Upper lobe of left lung (tissue), 6 donors: ENCODE data around the gene ZNRF1. TPM values are rescaled to one million over a fixed set of nuclear protein-coding genes. Genes with fewer than 3 reads are reported as not detected.

Source experiments
- ATAC-seq, 2 donors: fragments of 200-7000 bp; cut with Tn5 transposase; one replicate each; pipeline ENCODE4 v1.9.1; 2022; ENCODE audit warnings: mild to moderate bottlenecking in 2 of 2, moderate library complexity in 2 of 2; ENCODE audit not compliant: low FRiP score in 2 of 2
- DNase-seq, 2 donors: peaks; one replicate each; pipeline ENCODE4 v3.0.0-alpha.2; 2019 to 2020
- H3K27ac ChIP-seq, 4 donors: fragments of 200-600 bp; sonication (generic); one replicate each; pipeline ENCODE4 v1.5.1; 2016 to 2019
- H3K27me3 ChIP-seq, 4 donors: fragments of 200-600 bp; sonication (generic); one replicate each; pipeline ENCODE4 v1.5.1; 2017 to 2019
- H3K36me3 ChIP-seq, 4 donors: fragments of 200-600 bp; sonication (generic); one replicate each; pipeline ENCODE4 v1.5.1; 2016 to 2019
- H3K4me1 ChIP-seq, 4 donors: fragments of 200-600 bp; sonication (generic); one replicate each; pipeline ENCODE4 v1.5.1; 2018 to 2019
- H3K4me3 ChIP-seq, 4 donors: fragments of 200-600 bp; sonication (generic); one replicate each; pipeline ENCODE4 v1.5.1; 2017 to 2019; ENCODE audit warnings: mild to moderate bottlenecking in 2 of 4, moderate library complexity in 1 of 4
- H3K9me3 ChIP-seq, 4 donors: fragments of 200-600 bp; sonication (generic); one replicate each; pipeline ENCODE4 v1.5.1; 2018 to 2019
- EP300 ChIP-seq, 4 donors: sonication (generic); formaldehyde crosslinking; IDR thresholded peaks; one replicate each; pipeline ENCODE4 v1.5.1; 2017; ENCODE audit warnings: antibody characterized with exemption in 4 of 4, control low read depth in 2 of 4
- POLR2A ChIP-seq, 4 donors: fragments of 450-650 bp; IDR thresholded peaks; one replicate each; pipeline ENCODE4 v1.5.1; 2016 to 2017; ENCODE audit warnings: antibody characterized with exemption in 4 of 4, mild to moderate bottlenecking in 2 of 4
- POLR2AphosphoS5 ChIP-seq, 2 donors: sonication (generic); formaldehyde crosslinking; IDR thresholded peaks; one replicate each; pipeline ENCODE4 v1.5.1; 2017; ENCODE audit warnings: antibody characterized with exemption in 2 of 2
- WGBS, 2 donors: methylation state at CpG; one replicate each; pipeline ENCODE4 v1.1.5; 2017 to 2018; 5-methylcytosine and 5-hydroxymethylcytosine counted together
- total RNA-seq, 6 donors: library from RNA; depleted of rRNA in 4 of 6; stranded (reverse); fragments of >200 nt in 4 of 6; gene quantifications; one replicate each; pipeline versions ENCODE4 v1.1.0 to v1.2.1, GENCODE V29; 2016 to 2021
- TF ChIP-seq, protein P1 (sequence below), 6 experiments: fragments of 450-650 bp in 4 of 6; fragments of 200-600 bp in 2 of 6; sonication (generic) in 2 of 6; IDR thresholded peaks; one replicate each; pipeline ENCODE4 v1.5.1; 2016 to 2019; ENCODE audit warnings: antibody characterized with exemption in 6 of 6
- donor health status: DM: no; HTN: no; CAD: no; lungs with moderate emphysema.
- donor health status: DM: no; HTN: yes; CAD: no; lungs with severe emphysema.

ZNRF1 gene
- total RNA-seq, 6 donors from 2014 or later, result 18.5 to 40.0 (median 27.1) TPM

DNA sequence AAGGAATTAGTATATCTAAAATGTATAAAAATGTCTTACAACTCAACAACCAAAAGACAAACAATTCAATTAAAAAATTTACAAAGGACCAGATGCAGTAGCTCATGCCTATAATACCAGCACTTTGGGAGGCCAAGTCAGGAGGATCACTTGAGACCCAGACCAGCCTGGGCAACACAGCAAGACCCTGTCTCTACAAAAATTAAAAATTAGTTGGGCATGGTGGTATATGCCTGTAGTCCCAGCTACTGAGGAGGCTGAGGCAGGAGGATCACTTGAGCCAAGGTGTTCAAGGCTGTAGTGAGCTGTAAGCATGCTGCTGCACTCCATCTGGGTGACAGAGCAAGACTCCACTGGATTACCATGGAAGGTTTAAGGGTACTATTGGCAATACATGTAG, 33.8 kb downstream of the ZNRF1 start:
- H3K9me3 ChIP-seq, result peaks cover 0 to 4% (median under 1%) of the 10 kb centered on the region in 4 donors
- peaks cover 0 to 11% (median 3%) of the 10 kb centered on the region in 4 donors for H3K4me1 ChIP-seq
- no peaks in the 10 kb centered on the region for H3K36me3 ChIP-seq
- no peaks in the 10 kb centered on the region for H3K27me3 ChIP-seq
- no peak overlapping the region for H3K4me3 ChIP-seq
- no peak overlapping the region for H3K27ac ChIP-seq
- DNase-seq (no peak), ATAC-seq (no peak)
- TF ChIP-seq, protein P1, sequence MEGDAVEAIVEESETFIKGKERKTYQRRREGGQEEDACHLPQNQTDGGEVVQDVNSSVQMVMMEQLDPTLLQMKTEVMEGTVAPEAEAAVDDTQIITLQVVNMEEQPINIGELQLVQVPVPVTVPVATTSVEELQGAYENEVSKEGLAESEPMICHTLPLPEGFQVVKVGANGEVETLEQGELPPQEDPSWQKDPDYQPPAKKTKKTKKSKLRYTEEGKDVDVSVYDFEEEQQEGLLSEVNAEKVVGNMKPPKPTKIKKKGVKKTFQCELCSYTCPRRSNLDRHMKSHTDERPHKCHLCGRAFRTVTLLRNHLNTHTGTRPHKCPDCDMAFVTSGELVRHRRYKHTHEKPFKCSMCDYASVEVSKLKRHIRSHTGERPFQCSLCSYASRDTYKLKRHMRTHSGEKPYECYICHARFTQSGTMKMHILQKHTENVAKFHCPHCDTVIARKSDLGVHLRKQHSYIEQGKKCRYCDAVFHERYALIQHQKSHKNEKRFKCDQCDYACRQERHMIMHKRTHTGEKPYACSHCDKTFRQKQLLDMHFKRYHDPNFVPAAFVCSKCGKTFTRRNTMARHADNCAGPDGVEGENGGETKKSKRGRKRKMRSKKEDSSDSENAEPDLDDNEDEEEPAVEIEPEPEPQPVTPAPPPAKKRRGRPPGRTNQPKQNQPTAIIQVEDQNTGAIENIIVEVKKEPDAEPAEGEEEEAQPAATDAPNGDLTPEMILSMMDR (IDR thresholded peaks at IDR 0.05), result no peak
- TF ChIP-seq POLR2A (IDR thresholded peaks at IDR 0.05), result no peak
- no peak for TF ChIP-seq EP300 (IDR thresholded peaks at IDR 0.05)
- no peak for TF ChIP-seq POLR2AphosphoS5 (IDR thresholded peaks at IDR 0.05)

DNA sequence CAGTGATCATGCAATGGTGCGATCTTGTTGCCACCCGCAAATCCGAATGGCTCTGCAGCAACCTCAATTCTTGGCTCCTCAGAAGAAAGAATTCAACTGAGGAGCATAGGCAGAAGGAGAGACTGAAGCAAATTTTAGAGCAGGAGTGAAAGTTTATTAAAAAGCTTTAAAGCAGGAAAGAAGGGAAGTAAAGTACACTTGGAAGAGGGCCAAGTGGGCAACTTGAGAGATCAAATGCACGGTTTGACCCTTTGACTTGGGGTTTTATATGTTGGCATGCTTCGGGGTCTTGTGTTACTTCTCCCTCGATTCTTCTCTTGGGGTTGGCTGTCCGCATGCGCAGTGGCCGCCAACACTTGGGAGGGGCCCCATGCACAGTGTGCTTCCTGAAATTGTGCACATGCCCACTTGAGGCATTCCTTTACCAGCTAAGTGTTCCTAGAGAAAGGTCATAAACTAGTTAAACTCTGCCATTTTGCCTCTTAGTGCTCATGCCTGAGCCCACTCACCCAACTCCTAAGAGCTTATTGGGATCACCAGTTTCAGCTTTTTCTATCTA, 36.7 kb downstream of the ZNRF1 start:
- TF ChIP-seq POLR2A (IDR thresholded peaks at IDR 0.05), result no peak
- TF ChIP-seq POLR2AphosphoS5 (IDR thresholded peaks at IDR 0.05), result no peak
- TF ChIP-seq EP300 (IDR thresholded peaks at IDR 0.05), result no peak
- TF ChIP-seq, protein P1 (IDR thresholded peaks at IDR 0.05), result no peak
- Histone ChIP-seq H3K4me3 (no peak overlapping the region), H3K4me1 (peaks cover 0 to 11% (median 0%) of the 10 kb centered on the region in 4 donors), H3K27ac (no peak overlapping the region), H3K27me3 (no peaks in the 10 kb centered on the region), H3K9me3 (peaks cover 0 to 13% (median 8%) of the 10 kb centered on the region in 4 donors), H3K36me3 (no peaks in the 10 kb centered on the region)
- DNase-seq (peak in 1 of 2 donors; percentile 26), ATAC-seq (no peak)
- WGBS, 2 donors, result 70 to 73% methylated on average over 9 of the region's 9 CpGs

DNA sequence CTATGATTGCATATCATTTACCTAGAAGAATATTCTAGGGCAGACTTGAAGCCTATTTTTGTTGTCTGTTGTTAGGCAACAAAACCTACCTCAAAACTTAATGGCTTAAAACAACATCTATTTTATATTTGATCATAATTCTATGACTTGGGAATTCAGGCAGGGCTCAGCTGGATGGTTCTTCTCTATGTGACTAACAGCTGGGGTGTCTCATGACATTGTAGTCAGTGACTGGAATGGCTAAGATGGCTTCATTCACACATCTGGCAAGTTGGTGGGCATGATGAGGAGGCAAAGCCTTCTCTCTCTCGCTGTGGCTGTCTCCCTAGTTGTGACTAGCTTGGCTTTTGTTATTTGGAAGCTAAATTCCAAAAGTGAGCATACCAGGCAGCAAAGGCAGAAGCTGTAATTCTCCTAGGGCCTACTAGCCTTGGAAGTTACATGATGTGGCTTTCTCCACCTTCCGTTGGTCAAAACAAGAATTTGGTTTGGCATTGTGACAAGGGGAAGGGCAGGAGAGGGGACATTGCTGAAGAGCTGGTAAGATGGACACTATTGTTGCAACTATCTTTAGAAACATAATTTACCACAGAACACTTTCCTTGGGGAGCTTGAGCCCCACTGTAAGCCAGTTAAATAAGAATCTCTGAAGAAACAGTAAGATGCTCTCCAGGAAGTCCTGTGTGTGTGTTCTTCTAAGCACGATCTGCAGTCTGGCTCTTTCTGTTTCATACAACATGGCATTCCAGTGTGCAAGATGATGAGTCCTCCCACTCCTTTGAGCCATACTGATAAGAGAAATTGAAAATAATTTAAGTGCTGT, 39.4 kb downstream of the ZNRF1 start:
- Histone ChIP-seq H3K9me3 (peaks cover 0 to 13% (median 8%) of the 10 kb centered on the region in 4 donors), H3K4me3 (no peak overlapping the region), H3K4me1 (peaks cover 7 to 19% (median 9%) of the 10 kb centered on the region in 4 donors), H3K27ac (no peak overlapping the region), H3K36me3 (no peaks in the 10 kb centered on the region), H3K27me3 (no peaks in the 10 kb centered on the region)
- no peak for TF ChIP-seq EP300 (IDR thresholded peaks at IDR 0.05)
- no peak for TF ChIP-seq POLR2AphosphoS5 (IDR thresholded peaks at IDR 0.05)
- TF ChIP-seq, protein P1 (IDR thresholded peaks at IDR 0.05), result no peak
- TF ChIP-seq POLR2A (IDR thresholded peaks at IDR 0.05), result no peak
- WGBS, 2 donors, result 68 to 70% methylated on average over 2 to 3 of the region's 3 CpGs
- DNase-seq (no peak), ATAC-seq (no peak)

- no peak for TF ChIP-seq EP300 (IDR thresholded peaks at IDR 0.05)
- TF ChIP-seq POLR2A (IDR thresholded peaks at IDR 0.05), result no peak
- TF ChIP-seq, protein P1 (IDR thresholded peaks at IDR 0.05), result no peak
- no peak for TF ChIP-seq POLR2AphosphoS5 (IDR thresholded peaks at IDR 0.05)
Measured at GRCh38 chr16:75039941-75040340, 41.1 kb downstream of the ZNRF1 start.

More at GRCh38 chr16:75039941-75040340, 41.1 kb downstream of the ZNRF1 start:
- DNase-seq (no peak), ATAC-seq (no peak)
- WGBS, 2 donors, result 63 to 65% methylated on average over 6 of the region's 6 CpGs
- Histone ChIP-seq H3K27me3 (no peaks in the 10 kb centered on the region), H3K36me3 (no peaks in the 10 kb centered on the region), H3K27ac (no peak overlapping the region), H3K4me1 (peaks cover 19 to 33% (median 24%) of the 10 kb centered on the region in 4 donors), H3K4me3 (no peak overlapping the region), H3K9me3 (peaks cover 0 to 13% (median 8%) of the 10 kb centered on the region in 4 donors)
